ELF-1 (cell line): Measurements from ENCODE around the gene ARL15.
"Not testable (repeated sequence)": the region's sequence is repeated elsewhere in the genome, so short reads cannot be mapped to it uniquely, and the experiment has no call there.

ENCODE experiments used
- DNase-seq: peaks from one replicate; pipeline ENCODE4 v3.0.0-alpha.2; 2016; ENCODE audit warnings: low read depth, low spot score

Gene ARL15

DNA sequence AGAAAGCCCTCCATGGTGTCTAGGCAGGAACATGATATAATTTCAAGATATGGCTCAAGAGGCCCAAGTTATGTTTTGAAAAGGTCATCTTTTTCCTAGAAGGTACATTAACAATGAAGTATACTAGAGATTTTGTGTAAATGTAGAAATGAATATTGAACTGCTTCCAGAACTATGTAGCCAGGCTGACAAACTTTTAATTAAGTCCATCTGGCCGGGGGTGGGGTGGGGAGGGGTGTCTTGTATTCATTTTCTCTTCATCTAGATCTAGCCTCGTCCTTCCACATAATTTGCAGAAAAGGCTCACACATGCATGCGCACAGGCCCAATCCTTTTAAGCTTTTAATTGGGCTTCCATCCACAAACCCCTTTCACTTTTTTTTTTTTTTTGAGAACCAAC lies 323.3 kb downstream of the ARL15 start:
- no peak for DNase-seq

DNA sequence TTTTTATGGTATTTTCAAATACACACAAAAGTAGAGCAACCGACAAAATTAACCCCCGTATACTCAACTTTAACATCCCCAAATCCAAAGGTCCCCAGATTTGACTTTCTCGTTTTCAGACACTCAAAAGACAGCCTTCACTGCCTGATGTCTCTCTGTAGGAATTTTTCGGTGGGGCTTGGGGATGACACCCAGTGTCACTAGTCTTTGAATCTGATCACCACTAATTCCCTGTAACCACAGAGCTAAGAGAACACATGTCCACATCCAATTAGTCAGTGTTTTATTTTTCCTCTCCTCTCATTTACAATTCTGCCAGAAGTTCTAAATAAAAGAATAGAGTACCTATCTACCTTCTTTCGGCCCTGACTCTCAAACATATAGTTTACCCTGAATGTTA lies 324.6 kb downstream of the ARL15 start:
- no peak for DNase-seq

DNA sequence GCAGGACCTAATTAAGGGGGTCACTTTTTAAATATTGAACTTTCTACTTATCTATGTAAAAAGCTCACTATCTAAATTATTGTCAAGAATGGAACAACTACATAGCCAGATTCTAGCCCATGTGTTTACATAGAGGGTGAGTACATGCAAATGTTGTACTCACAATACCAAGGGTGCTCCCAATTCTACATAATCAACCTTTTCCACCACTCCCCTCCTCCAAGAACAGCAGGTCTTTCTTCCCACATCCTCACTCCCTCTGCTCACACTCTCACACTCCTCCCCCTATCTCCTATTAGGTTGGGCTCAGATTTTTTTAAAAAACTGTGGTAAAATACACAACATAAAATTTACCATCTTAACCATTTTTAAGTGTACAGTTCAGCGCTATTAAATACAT lies 325.4 kb downstream of the ARL15 start:
- no peak for DNase-seq

DNA sequence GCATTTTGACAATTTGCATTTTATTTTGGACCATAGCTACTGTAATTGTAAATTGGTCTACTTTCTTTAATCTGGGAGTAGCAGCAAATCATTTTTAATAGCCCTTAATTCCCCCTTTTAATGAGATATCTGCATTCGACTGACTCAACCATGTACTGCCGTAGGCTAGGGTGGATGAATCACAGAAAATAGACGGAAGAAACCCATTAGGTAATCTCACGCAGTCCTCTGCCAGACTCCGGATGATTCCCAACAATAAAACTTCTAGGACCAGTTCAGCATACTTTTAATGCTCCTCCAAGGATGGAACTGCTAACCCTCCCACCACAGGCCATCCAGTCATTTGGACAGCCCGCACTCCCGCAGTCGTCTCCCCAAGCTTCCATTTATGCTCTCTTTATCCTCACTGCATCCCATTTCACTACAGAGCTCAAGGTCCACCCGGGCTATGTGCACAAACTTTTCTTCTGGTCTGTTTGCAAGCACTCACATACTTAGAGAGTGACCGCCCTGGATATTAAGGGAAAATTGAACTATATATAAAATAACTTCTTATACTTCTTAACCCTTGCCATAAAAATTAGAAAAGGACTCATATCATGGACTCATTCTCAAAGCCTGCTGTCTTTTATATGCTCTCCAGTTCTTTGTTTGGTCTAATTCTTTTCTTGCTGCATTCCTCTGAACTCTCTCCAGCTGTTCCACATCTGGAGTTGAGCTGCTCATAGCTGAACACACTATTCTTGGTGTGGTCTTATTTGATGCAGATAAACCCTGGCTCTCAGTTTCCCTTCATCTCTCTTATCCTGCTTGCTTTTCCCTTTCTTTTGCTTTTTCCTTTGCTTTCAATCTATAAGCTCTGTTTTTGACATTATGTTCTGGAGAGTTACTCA lies 326.6 kb downstream of the ARL15 start:
- no peak for DNase-seq

DNA sequence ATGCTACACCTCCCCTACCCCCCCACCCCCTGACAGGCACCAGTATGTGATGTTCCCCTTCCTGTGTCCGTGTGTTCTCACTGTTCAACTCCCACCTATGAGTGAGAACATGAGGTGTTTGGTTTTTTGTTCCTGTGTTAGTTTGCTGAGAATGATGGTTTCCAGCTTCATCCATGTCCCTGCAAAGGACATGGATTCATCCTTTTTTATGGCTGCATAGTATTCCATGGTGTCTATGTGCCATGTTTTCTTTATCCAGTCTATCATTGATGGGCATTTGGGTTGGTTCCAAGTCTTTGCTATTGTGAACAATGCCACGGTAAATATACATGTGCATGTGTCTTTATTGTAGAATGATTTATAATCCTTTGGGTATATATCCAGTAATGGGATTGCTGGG lies 328.1 kb downstream of the ARL15 start:
- DNase-seq = not testable (repeated sequence)

DNA sequence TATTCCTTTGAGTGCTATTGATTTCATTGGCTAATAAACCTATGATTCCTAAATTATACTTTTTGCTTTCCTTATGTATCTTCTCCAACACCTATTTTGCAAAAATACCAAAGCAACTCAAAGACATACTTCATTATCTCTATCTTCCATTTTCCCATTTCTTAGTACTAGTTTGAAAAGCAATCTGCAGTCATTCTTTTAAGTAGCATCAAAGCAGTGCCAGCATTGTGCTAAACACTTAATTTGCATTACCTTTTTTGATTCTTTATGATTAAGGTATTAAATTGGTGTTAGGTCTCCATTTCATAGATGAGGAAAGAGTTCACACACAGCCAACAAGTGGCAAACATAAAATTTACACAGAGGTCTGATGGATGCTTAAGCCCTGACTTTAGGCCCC lies 330.3 kb downstream of the ARL15 start:
- no peak for DNase-seq

DNA sequence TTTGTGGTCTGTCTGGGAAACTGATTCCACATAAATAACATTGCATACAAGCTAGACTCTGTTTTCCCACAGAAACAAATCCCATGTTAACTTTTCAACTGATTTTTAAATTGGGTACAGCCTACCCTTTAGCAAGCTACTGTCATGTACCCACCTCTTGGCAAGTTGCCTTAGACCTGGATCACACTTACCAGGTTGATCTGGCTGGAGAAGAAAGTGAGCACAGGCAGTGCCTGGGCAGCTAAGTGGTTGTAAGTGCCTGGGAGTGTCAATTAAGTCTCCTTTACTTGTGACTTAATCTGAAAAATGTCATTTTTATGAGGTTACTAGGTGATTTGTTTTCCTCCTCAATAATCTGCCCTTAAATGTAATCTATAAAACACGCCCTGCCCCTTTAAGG lies 336.4 kb downstream of the ARL15 start:
- no peak for DNase-seq

DNA sequence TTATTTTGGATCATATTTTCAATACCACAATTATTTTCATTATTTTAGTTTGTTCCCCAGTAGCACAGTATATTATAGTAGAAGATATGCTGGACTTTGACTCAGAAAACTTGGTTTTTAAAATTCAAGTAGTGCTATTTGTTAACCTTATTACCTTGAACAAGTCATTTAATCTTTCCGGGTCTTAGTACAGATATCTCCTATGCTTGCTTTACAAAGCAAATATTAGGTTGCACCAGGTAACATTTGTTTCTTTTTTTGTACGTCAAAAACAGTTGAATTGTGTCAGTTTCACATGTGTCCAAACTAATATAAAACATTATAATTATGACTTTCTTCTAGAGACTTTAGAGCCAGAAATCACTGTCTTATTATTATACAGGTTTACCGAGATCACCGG lies 338.1 kb downstream of the ARL15 start:
- DNase-seq = no peak

DNA sequence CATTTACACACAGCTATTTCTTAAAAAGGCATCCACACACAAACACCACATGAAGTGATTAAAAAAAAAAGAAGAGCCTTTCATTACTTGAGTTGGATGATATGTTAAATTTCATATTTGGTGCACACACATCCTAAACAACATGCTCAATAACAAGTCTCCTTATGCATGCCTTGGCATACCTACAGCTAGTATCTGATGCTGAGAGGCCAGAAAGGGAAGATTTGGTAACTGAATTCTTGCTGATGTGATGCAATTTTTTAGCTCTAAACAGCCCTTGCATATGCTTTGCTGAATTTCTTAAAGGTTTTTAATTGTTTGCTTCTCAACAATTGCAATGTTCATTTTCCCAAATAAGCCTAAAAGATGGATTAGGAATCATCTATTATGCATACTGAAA lies 338.8 kb downstream of the ARL15 start:
- no peak for DNase-seq

DNA sequence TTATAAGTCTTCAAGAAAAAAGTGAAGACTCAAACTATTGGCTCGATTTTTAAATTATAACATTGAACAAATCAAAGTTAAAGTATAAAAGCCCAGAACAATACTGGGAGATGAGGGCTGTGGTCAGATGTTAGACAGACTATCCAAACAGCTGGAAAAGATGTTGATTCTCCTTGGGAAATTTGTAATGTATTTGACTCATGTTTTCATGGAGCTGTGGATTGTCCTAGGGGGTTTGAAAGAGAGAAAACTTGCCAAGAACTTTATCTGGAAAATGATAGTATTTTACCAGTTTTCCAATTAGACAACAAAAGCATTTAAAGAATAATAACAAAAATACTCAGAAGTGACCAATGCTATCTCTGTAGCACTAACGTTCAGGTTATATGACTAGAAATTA lies 339.2 kb downstream of the ARL15 start:
- no peak for DNase-seq

DNA sequence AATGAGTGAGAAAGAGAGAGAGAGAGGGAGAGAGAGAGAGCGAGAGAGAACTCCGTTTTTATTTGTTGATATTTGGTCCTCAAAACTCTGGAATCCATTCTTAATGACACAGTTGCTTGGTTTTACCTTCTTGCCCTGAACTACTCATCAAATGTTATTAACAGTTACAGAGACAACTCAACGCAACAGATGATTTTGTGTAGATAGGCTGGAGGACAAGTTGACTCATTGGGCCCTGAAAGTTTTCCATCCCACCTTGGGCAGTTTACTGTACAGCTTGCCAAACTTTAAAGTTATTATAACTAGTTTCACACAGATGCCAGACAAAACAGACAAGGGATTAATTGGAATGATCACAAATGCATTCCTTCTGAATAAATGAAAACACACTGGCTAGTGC lies 339.9 kb downstream of the ARL15 start:
- no peak for DNase-seq

DNA sequence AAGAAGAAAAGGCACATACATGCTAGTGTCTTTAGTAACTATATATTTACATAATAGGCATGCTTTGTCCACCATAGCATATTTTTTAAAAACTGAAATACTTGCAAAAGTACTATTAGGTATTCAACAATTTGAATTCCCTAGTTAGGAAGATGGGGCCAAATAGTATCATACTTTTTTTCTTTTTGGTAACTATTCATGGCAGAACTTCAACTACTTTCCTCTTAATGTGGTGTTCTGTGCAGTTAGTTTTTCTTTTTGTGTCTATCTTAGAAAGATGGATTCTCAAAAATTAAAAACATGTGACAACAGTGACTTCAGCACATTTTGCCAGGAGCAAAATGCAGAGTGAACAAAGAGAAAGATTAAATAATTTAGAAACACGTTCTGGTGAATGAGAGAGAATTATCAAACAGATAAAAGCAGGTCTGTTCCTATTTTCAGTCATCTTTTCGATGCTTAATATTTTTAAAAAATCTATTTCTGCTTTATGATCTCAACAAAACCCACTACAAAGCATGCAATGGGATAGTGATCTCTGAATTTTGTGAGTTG lies 341.1 kb downstream of the ARL15 start:
- no peak for DNase-seq

DNA sequence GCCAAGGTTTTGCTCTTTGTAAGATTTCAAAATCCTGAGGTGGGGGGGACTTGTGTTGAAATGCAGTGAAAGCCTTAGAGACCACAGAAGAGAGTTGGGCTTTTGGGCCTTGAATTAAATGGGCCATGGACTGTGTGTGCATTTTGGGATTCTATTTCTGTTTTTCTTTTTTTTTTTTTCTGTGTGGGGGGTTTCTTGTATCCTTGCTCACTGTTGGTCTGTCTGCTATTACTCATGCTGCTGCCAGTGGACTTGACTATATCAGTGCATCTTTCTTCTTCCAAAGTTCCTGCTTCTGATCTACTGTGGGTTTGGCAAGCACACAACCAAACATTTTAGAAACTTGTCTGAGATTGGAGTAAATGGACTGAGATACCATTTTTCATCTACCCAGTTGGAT lies 344.9 kb downstream of the ARL15 start:
- DNase-seq = no peak

DNA sequence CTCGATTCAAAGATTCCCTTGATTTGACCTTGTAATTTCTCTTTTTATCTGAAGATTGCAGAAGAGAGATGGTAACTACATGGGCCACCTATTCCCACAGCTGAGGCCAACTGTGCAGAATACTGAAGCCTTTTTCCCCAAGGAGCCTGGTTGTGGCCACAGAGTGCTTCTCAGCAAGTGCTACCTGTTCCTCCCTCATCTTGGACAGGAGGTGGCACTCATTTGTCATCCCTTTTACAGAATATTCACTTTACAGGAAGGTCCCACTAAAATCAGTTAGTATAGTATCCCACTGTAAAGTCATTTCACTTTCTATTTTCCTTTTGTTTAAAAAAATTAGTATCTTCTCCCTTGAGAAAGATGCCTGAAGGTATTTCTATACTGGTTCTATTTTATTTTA lies 346.4 kb downstream of the ARL15 start:
- DNase-seq = no peak

DNA sequence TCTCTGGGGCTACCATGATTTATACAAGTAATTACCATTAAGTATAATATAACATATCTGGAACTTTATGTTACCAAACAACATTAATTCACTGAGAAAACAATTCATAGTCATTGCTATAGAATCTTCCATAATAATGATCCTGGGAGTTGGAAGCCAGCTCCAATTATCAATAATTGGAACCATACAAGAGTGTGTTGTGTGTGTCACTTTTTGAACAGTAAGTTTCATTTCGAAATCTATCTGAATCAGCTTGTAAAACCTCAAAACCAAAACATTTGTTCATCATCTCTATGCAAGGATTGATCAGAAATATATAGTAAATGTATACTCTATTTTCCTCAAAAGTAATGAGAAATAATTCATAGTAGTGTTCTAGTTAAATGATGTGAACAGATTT lies 348.1 kb downstream of the ARL15 start:
- no peak for DNase-seq

DNA sequence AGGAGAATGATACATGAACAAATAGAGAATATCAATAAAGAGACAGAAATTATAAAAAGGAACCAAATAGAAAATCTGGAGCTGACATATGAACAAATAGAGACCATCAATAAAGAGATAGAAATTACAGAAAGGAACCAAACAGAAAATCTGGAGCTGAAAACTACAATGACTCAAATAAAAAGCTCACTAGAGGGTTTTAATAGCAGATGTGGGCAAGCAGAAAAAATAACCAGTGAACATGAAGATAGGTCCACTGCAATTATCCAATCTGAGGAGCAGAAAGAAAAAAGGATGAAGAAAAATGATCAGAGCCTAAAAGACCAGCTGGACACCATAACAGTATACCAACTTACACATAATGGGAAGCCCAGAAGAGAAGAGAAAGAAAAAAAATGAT lies 353.7 kb downstream of the ARL15 start:
- DNase-seq = no peak

DNA sequence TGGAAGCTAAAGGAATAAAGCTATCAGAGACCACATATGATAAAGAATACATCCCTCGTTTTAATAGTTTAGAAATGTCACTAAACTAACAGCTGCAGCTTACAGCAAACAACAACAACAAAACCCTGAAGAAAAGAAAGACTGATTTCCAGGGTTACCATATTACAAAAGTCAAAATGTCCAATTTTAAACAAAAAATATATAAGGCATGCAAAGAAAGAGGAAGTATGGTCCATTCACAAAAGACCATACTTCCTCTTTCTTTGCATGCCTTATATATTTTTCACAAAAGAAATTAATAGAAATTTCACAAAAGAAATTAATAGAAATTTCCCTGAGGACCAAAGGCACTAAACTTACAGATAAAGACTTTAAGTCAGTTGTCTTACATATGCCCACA lies 354.2 kb downstream of the ARL15 start:
- DNase-seq = no peak

DNA sequence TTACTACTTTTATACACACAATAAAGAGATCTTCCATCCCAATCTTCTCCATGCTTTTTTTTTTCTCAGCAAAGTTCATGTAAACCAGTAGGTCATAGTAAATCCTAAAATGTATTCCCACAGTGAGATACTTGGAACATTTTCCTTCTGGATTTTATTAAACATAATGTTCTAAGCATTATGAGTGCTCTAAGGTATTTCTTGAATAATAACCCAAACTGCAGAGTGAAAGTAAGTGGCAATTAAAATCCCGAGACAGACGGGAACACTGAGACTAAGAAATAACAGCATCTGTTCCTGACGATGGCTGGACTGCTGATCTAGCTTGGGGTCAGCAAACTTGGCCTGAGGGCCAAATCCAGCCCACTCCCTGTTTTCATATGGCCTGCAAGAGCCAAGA lies 359.8 kb downstream of the ARL15 start:
- DNase-seq = no peak

DNA sequence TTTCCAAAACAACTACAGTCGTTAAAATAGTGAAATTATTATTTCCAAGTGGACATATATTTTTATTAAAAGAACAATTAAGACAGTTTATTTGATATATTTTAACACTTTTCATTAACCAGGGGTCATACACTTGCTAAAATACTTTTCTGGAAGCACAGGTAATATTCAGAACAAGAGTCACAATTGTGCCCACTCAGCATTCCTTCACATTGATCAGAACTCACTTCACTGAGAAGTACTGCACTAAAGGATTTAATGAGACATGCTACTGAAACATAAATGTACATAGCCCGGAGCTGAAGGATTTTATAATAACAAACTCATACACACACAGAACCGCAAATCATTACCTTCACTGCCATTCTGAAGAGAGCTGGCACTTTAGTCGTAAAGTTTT lies 361.8 kb downstream of the ARL15 start:
- no peak for DNase-seq

DNA sequence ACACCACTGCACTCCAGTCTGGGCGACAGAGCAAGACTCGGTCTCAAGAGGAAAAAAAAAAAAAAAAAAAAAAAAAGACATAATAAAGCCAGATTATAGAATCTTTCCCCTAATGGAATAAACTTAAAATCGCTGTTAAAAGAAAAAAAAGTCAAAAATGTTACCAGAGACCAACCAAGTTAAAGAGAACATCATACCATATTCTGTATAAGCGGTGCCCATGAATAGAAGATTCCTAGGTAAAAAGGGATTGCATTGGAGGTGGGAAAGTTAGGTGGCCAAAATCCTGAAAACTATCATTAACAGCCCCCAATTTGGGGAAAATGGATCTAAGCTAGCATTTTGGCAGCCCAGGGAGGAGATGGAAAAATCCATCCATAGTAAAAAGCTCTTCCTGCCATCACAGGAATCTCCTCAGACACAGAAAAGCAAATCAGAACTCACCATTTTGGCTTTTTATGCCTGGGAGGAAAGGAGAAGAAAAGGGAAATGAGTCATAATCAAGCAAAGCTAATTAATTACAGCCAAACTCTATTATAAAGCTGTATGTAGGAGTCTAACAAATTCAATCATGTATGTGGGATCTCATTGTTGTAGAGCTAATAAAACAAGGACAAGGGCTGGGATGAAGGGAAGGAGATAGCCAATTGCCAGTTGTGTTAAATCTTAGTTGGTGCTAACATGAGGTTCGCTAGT lies 363.8 kb downstream of the ARL15 start:
- no peak for DNase-seq

DNA sequence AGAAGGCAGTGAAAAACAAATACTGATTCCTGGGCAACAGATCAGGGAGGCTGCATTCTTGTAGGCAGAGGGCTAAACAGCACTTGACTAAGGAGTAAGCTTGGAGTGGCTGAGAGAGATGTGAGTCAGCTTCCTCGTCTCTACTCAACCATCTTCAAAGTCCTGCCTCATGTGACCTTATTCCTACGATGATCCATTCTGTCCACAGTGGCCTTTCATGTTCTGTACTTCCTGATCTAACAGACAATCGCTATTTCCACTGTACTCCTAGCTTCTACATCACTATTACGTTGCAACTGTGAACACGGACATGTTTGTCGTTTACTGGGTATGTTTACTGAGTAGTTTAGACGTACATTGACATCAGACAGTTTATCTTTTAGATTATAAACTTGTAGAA lies 365.4 kb downstream of the ARL15 start:
- no peak for DNase-seq

DNA sequence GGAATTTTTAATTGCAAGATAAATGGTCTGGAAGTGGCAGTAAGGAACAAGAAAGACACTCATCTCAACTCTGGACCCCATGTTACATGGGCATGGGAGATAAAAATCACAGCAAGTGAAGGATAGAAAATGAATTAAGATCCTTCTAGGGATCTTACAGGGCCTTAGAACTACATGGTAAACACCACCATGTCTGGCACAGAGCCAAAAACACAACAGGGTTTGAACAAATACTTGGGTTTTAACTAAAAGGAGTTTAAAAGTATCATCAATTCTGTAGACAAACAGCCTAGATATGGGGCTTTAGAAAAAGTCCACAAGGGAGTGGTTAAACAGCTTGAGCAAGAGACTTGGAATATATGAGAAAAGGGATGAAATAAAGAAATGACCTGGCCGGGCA lies 366.4 kb downstream of the ARL15 start:
- no peak for DNase-seq

DNA sequence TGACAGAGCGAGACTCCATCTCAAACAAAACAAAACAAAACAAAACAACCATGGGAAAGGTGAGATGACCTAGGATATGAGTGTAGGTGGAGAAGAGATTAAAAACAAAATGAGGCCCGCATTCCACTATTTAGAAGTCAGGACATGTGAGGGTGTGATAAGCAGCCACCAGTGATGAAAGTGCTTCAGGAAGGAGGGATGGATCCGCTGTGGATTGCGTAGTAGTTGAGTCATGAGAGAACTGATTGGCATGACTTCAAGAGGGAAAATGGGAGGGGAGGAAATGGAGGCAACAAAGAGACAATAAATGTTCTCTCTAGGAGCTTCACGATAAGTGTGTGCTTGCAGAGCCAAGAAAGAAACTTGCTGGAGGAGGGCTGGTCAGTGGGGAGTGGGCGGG lies 367.6 kb downstream of the ARL15 start:
- no peak for DNase-seq
